SW480 (cell line): ENCODE data around the gene RHEBL1.
A peak's percentile ranks its signal among the peaks of the same experiment; 100 is the strongest.

ENCODE experiments used
- DNase-seq: peaks from one replicate; pipeline ENCODE4 v3.0.0-alpha.2; 2016; ENCODE audit warnings: low spot score

The RHEBL1 gene

GRCh38 chr12:49054524-49054923 is 15.3 kb downstream of the RHEBL1 start:
- no peak for DNase-seq

DNA sequence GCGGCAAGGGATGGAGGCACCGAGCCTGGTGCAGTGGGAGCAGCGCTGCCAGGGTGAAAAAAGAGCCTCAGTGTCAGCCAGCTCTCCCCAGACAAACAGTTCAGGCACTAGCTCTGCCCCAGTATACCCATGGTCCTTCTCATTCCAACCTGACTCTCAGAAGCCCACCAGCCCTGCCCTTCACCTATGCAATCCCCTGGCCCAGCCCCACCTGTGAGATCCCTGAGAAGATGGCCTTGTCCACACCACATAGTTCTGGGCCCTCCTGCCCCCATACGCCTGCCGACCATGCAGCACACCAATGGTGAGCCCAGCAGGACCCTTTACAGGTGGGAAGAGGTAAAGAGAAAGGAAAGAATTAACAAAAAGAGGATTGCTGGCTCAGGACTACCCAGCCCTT is 15.7 kb downstream of the RHEBL1 start:
- no peak for DNase-seq

GRCh38 chr12:49052451-49053208 is 17.1 kb downstream of the RHEBL1 start:
- DNase-seq, result no peak

DNA sequence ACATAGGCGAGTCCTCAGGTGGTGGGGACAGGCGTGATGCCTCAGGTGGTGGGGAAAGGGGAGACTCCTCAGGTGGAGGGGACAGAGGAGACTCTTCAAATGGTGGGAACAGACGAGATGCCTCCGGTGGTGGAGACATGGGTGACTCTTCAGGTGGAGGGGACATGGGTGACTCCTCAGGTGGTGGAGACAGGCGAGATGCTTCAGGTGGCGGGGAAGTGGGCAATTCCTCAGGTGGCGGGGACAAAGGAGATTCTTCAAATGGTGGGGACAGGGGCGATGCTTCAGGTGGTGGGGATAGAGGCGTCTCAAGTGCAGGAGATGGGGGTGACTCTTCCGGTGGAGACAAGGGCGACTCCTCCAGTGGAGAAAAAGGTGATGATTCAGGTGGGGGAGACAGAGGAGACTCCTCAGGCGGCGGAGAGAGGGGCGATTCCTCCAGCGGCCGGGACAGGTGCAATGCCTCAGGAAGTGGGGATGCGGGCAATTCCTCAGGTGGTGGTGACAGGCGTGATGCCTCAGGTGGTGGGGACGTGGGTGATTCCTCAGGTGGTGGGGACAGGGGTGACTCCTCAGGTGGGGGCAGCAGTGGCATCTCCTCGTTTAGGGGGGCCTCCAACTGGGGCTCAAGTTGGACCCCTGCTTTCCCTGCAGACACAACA is 17.9 kb downstream of the RHEBL1 start:
- DNase-seq, result no peak

DNA sequence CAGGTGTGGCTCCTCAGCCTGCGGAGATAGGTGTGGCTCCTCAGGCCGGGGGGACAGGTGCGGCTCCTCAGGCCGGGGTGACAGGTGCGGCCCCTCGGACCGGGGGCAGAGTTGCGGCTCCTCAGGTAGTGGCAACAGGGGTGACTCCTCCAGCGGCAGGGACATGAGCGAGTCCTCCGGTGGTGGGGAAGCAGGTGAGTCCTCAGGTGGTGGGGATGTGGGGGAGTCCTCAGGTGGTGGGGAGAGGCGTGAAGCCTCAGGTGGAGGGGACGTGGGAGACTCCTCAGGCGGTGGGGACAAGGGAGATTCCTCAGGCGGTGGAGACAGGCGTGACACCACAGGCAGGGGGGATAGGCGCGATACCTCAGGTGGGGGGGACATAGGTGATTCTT is 18.4 kb downstream of the RHEBL1 start:
- no peak for DNase-seq

DNA sequence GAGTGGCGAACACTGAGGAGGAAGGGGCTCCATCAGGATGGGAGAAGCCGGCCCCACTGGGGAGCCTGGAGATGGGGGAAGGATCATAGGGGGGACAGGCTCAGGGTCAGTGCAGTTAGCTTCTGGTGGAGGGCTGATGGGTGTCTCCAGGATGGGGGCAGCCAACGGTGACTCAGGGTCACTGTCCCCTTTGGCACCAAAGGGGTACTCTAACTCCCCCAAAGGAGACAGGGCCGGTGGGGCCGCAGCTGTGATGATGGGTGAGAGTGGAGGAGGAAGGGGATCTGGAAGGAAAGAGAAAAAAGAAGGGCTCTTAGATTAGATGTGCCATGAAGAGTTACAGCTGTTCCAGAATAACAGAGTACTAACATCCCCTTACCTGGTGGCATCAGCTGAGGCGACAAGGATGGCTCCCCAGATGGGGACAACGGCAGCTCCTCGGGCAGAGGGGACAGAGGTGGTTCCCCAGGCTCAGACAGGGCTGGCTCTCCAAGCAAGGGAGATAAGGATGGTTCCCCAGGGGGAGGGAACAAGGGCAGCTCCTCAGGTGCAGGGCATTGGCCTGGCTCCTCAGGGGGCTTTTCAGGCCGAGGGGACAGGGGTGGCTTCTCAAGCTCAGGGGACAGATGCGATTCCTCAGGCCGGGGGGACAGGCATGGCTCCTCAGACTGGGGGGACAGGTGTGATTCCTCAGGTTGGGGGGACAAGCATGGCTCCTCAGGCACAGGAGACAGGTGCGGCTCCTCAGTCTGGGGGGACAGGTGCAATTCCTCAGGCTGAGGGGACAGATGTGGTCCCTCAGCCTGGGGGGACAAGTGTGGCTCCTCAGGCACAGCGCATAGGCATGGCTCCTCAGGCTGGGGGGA is 19.0 kb downstream of the RHEBL1 start:
- no peak for DNase-seq

GRCh38 chr12:49049566-49050224 is 20.1 kb downstream of the RHEBL1 start:
- no peak for DNase-seq

DNA sequence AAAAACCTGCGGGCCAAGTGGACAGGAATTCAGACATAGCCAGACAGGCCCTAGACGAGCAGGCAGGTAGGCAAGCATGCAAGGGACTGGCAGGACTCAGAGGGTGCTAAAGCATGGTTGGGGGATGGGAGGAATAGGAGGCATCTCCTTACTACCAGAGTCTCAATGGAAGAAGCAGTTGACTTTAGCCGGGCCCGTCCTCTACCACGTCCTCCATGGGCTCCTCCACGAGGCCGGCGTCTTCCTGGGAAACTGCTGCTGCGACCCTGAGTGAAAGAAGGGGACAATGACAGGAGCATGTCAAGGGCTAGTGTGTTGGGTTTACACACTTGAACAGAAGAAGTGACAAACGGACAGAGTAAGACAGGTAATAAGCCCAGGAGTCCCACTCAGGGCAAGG is 20.8 kb downstream of the RHEBL1 start:
- DNase-seq, result no peak

DNA sequence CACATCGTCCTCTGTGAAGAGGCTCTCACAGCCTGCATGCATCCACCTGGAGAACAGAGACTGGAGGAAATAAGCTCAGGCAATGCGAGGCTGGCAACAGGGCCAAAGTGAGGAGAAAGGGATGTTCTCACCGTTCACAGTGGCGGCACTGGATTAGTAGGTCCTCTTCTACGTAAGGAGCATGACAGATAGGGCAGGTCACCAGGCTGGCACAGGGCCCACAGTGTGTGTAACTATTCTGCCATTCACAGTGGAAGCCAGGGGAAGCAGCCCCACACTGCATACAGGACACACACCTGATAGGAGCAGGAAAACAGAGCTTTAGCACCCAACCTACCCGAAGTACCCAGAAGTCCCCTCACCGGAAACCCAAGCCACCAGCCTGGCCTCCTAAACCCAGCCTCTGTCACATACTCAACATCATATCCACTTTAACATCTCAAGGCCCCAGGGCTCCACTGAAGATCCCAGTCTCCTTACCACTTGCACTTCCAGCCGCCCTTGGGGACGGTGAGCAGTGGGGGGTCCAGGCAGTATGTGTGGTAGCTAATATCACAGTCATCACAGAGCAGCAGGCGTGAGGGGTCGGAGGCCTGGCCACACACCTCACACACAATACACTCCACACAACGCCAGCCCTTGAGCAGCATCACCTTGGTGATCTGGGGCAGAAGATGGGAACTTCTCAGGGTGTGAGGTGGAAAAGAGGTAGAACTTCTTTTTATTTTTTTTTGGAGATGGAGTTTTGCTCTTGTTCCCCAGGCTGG is 23.5 kb downstream of the RHEBL1 start:
- no peak for DNase-seq

DNA sequence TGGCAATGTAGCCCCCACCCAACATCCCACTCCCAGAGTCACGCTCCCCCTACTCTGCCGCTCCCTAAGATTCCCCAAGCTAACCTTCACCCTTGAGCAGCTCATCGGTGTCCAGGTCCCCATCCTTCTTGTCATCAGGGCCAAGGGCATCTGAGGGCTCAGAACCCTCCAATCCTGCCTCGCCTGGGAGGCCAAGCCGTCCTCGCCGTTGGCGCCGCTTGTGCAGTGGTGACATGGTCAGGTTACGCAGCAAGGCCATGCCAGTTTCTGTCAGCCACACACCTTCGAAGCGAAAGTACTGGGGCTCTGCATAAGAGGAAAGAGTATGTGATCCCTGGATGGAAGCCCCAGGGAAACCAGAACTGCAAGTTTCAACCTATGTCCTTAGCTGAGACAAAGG is 25.1 kb downstream of the RHEBL1 start:
- DNase-seq, result no peak

- DNase-seq, result peak; percentile 30
Observed at GRCh38 chr12:49043856-49044258, 25.9 kb downstream of the RHEBL1 start.

DNA sequence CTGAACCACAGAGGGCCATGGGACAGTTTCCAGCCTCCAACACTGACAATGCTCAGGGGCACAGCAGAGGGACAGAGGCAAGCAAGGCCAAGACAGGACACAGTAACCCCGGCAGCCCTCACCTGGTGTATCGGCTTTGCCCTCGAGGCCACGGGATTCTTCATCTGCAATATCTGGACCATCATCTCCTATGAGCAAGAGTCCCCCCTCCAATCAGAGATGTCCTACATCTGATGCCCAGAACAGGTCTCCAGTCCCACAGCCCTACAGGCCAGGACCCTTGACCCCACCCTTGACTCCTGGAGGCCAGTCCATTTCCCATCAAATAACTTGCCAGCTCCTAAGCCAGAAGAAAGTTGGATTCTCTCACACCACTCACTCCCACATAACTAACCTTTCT is 26.5 kb downstream of the RHEBL1 start:
- DNase-seq, result no peak

DNA sequence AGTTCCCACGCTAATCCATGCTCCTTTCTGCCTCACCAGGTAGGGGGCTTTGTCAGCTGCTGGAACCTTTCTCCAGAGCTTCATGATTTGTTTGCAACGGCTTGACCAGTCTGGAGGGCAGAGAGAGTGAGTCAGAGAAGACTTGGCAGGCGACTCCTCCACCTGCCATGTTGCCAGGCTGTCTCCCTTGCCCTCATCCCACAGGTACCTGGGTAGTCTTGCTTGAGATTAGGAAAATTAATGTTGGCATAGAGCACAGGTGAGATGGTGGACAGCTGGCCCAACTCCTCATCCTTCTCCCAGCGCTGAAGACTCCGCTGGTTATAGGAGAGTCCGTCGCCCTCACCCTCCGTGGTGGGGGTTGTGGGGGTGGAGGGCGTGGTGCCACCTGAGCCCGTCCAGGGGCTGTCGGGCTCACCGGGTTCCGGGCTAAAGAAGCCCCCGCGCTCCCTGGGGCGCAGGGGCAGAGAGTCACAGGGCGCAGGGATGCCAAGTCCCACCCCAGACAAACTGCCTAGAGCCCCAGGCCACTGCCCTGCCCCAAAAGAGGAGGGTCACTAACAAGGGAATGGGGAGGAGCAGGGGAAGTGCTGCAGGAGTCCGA is 27.8 kb downstream of the RHEBL1 start:
- no peak for DNase-seq

DNA sequence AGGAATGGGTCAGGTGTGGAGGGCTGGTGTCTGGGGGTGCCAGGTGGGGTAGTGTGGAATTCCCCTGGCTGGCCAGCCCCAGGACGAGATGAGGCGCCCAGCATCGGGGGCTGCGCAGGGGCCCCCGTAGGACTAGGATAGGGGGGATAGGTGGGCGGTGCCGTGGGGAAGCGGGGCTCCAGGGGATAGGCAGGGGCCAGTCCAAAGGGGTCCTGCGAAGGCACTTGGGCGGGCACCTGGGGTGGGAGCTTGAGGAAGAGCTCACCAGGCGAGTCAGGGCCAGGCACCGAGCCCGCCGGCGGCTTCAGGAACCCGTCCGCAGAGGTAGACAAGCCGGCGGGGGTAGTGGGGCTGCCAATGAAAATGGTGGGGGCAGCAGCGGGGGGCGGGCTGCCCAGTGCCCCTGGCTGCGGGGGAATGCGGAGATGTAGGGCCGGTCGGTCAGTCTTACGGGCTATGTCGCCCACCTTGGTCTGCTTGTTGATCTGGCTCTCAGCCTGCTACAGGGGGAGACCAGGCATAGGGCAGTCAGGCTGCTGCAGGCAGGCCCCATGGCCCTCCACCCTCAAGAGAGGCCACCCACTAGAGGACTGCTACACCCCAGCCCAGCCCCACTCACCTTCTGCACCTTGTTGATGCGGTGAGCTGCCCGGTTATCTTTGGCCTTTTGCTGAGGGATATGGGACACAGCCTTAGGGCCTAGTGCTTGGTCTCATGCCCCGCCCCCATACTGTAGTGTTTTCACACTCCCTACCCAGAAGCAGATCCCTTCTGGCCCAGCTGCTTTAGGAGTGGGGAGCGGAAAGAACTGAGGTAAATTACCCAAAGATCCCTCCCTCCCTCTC is 28.5 kb downstream of the RHEBL1 start:
- no peak for DNase-seq

GRCh38 chr12:49040364-49040855 is 29.4 kb downstream of the RHEBL1 start:
- DNase-seq, result no peak

DNA sequence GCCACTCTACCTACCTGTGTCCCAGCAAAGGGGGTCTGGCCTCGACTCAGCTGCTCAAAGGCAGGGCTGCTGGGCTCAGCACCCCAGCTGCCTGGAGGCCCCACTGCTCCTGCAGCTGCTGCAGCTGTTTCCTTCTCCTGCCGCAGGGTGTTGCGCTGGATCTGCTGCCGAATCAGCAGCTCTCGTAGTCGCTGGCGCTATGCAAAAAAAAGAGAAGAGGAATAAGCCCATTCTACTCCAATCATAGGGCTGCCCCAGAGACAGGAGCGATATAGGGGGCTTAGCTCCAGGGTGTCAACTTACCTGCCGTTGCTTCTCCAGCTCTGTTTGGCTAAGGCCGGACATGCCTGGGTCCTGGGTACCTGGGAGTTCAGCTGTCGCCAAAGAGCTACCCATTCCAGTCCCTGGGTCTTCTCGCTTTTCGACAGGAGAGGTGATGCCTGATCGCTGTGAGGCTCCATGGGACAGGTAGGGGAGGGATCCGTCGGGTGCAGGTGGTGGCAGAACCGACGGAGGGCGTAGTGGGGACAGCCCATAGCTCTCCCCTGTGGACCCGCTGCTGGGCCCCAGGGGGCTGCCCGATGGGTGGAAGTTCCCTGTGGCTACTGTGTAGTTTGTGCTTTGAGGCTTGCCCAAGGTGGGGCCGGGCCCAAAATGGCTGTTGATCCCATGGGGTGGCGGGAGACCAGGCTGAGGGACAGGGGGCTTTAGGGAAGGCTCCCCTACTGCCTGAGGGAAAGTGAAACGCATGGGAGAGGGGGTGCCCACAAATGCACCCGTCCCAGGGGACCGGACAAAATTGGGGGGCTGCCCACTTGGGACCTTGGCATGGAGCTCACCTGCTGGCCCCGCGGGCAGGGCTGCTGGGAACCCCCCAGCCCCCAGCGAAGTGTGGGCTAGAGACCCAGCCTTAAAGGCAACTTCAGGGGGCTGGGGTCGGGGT is 30.1 kb downstream of the RHEBL1 start:
- no peak for DNase-seq

GRCh38 chr12:49038291-49038955 is 31.4 kb downstream of the RHEBL1 start:
- no peak for DNase-seq

- no peak for DNase-seq
Observed at GRCh38 chr12:49037947-49038237, 31.9 kb downstream of the RHEBL1 start.
